PC-9 (cell line): Measurements from ENCODE around the gene FAM114A2.

ENCODE experiments used
- EZH2 ChIP-seq: fragments of 200-600 bp; sonication (generic); IDR thresholded peaks from 2 replicates; pipeline ENCODE4 v1.8.0; 2017; ENCODE audit warnings: antibody characterized with exemption, low read depth
- TF ChIP-seq, protein P1 (sequence below): fragments of 200-600 bp; sonication (generic); conservative IDR thresholded peaks from 2 replicates; pipeline ENCODE4 v1.6.1; 2017; ENCODE audit warnings: mixed run types, antibody characterized with exemption, mild to moderate bottlenecking, moderate library complexity

- TF ChIP-seq, protein P1, sequence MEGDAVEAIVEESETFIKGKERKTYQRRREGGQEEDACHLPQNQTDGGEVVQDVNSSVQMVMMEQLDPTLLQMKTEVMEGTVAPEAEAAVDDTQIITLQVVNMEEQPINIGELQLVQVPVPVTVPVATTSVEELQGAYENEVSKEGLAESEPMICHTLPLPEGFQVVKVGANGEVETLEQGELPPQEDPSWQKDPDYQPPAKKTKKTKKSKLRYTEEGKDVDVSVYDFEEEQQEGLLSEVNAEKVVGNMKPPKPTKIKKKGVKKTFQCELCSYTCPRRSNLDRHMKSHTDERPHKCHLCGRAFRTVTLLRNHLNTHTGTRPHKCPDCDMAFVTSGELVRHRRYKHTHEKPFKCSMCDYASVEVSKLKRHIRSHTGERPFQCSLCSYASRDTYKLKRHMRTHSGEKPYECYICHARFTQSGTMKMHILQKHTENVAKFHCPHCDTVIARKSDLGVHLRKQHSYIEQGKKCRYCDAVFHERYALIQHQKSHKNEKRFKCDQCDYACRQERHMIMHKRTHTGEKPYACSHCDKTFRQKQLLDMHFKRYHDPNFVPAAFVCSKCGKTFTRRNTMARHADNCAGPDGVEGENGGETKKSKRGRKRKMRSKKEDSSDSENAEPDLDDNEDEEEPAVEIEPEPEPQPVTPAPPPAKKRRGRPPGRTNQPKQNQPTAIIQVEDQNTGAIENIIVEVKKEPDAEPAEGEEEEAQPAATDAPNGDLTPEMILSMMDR, result no peak
- no peak for TF ChIP-seq EZH2
Observed at GRCh38 chr5:154059039-154059430, 20.3 kb upstream of the FAM114A2 start.
